GM18861 (cell line): ENCODE data around the gene CNNM2.
A peak's percentile ranks its signal among the peaks of the same experiment; 100 is the strongest.

ENCODE experiments used
- ATAC-seq: cut with Tn5 transposase; IDR thresholded peaks from one replicate; pipeline ENCODE4 v1.9.1; 2021; ENCODE audit not compliant: unreplicated experiment

The CNNM2 gene

GRCh38 chr10:102917962-102918816, at the start of gene CNNM2:
Gene CNNM2 (plus strand): TSS chr10:102918294. CDS start chr10:102918481, 187 bp downstream.
- peak; percentile 76 for ATAC-seq

GRCh38 chr10:102868911-102869257, 49.2 kb upstream of the CNNM2 start:
- ATAC-seq = no peak

GRCh38 chr10:102869258-102870198, 48.6 kb upstream of the CNNM2 start, which contains the start of gene AS3MT:
Gene AS3MT (plus strand): TSS chr10:102869470. CDS start chr10:102869593, 123 bp downstream.
- no peak for ATAC-seq

GRCh38 chr10:102870221-102870620, 47.9 kb upstream of the CNNM2 start:
- no peak for ATAC-seq

- ATAC-seq = no peak
Observed at GRCh38 chr10:102872163-102872562, 45.9 kb upstream of the CNNM2 start.

- ATAC-seq = no peak
Observed at GRCh38 chr10:102876747-102877153, 41.3 kb upstream of the CNNM2 start.

- ATAC-seq = no peak
Observed at GRCh38 chr10:102878629-102879028, 39.5 kb upstream of the CNNM2 start.

- ATAC-seq = no peak
Observed at GRCh38 chr10:102880256-102880655, 37.8 kb upstream of the CNNM2 start.

GRCh38 chr10:102888048-102888447, 30.0 kb upstream of the CNNM2 start:
- ATAC-seq = no peak

- no peak for ATAC-seq
Observed at GRCh38 chr10:102894466-102895213, 23.5 kb upstream of the CNNM2 start.

GRCh38 chr10:102900006-102900405, 18.1 kb upstream of the CNNM2 start:
- ATAC-seq = no peak

- ATAC-seq = no peak
Observed at GRCh38 chr10:102904346-102904745, 13.7 kb upstream of the CNNM2 start.

- ATAC-seq = no peak
Observed at GRCh38 chr10:102906507-102906906, 11.6 kb upstream of the CNNM2 start.

GRCh38 chr10:102914781-102915180, 3.3 kb upstream of the CNNM2 start:
- no peak for ATAC-seq

- no peak for ATAC-seq
Observed at GRCh38 chr10:102916173-102916572, 1.9 kb upstream of the CNNM2 start.

- peak; percentile 40 for ATAC-seq
Observed at GRCh38 chr10:102917314-102917961, 656 bp upstream of the CNNM2 start.

- ATAC-seq = no peak
Observed at GRCh38 chr10:102918817-102919245, 737 bp downstream of the CNNM2 start.

GRCh38 chr10:102919246-102919959, 1.3 kb downstream of the CNNM2 start:
- ATAC-seq = no peak

- ATAC-seq = no peak
Observed at GRCh38 chr10:102919992-102920739, 2.1 kb downstream of the CNNM2 start.
